ENCODE results near the gene NR5A2.

NR5A2 gene

GRCh38 chr1:200079232-200079940 is 51.9 kb downstream of the NR5A2 start:
- no peak for DNase-seq (ENCODE audit: low read depth)
- TF ChIP-seq CTCF (IDR thresholded peaks at IDR 0.05; ENCODE audit: low read length, missing control alignments): no peak
- H3K4me3 ChIP-seq (replicated peaks; ENCODE audit: low read depth, low read length): no peak overlapping the region

- no peak for TF ChIP-seq CTCF (IDR thresholded peaks at IDR 0.05; ENCODE audit: low read length, missing control alignments)
- no peak for DNase-seq (ENCODE audit: low read depth)
- H3K4me3 ChIP-seq (replicated peaks; ENCODE audit: low read depth, low read length): no peak overlapping the region
These were observed 53.9 kb downstream of the NR5A2 start for GRCh38 chr1:200081151-200081968.

GRCh38 chr1:200081969-200082245 is 54.4 kb downstream of the NR5A2 start:
- no peak overlapping the region for H3K4me3 ChIP-seq (replicated peaks; ENCODE audit: low read depth, low read length)
- no peak for TF ChIP-seq CTCF (IDR thresholded peaks at IDR 0.05; ENCODE audit: low read length, missing control alignments)
- DNase-seq (ENCODE audit: low read depth): no peak

GRCh38 chr1:200082329-200082728 is 54.8 kb downstream of the NR5A2 start:
- H3K4me3 ChIP-seq (replicated peaks; ENCODE audit: low read depth, low read length): no peak overlapping the region
- no peak for TF ChIP-seq CTCF (IDR thresholded peaks at IDR 0.05; ENCODE audit: low read length, missing control alignments)
- DNase-seq (ENCODE audit: low read depth): no peak

GRCh38 chr1:200090252-200091159 is 63.0 kb downstream of the NR5A2 start:
- TF ChIP-seq CTCF (IDR thresholded peaks at IDR 0.05; ENCODE audit: low read length, missing control alignments): peak; percentile 31
- no peak for DNase-seq (ENCODE audit: low read depth)
- H3K4me3 ChIP-seq (replicated peaks; ENCODE audit: low read depth, low read length): no peak overlapping the region

GRCh38 chr1:200095057-200095577 is 67.6 kb downstream of the NR5A2 start:
- H3K4me3 ChIP-seq (replicated peaks; ENCODE audit: low read depth, low read length): no peak overlapping the region
- no peak for DNase-seq (ENCODE audit: low read depth)
- TF ChIP-seq CTCF (IDR thresholded peaks at IDR 0.05; ENCODE audit: low read length, missing control alignments): no peak

All from fibroblast of pulmonary artery (primary cell).